HS-5 (cell line): ENCODE measurements around the gene EXOC2.

ENCODE experiments used
- DNase-seq: peaks from one replicate; pipeline ENCODE4 v3.0.0-alpha.2; 2012; ENCODE audit warnings: low read depth

The EXOC2 gene

GRCh38 chr6:527989-528673, 164.8 kb downstream of the EXOC2 start:
- DNase-seq = no peak

DNA sequence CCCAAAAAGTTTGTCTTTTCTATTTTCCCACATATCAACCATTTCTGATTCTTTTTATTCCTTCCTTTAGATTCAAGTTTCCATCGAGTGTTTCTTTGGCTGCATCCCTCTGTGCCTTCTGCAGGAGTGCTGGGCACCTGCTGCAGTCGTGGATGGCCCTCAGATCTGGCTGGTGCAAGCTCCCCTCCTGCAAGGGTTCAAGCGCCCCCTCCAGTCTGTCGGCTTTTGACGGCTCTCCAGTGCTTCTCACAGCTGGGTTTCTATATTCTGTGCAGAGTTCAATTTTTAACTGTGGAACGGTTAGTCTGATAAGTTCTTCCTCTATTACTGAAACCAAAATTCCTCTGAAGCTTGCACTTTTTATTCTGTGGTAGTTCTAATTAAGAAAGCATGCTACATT, 168.1 kb downstream of the EXOC2 start:
- no peak for DNase-seq

DNA sequence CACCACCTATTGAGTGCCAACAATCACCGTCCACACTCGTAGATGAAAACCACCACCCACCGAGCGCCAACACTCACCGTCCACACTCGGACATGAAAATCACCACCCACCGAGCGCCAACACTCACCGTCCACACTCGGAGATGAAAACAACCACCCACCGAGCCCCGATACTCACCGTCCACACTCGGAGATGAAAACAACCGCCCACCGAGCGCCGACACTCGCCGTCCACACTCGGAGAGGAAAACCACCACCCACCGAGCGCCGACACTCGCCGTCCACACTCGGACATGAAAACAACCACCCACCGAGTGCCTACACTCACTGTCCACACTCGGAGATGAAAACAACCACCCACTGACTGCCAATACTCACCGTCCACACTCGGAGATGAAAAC, 172.1 kb downstream of the EXOC2 start:
- DNase-seq = no peak

DNA sequence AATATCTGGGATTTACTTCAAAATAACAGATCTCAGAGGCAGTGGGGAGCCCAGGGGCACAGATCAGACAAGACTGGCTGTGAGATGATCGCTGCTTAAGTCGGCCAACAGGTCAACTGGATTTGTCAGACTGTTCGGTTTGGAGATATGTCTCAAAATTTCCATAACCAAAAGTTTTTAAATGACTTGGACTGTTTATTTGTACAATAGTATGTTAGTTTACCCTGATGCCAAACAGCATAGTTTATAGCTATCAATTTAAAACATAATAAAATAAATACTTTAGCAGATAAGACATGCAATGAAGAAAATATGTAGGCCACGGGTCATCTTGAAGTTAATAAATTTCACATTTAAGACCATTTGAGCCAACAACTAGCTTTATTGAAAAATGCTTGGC, 174.7 kb downstream of the EXOC2 start:
- DNase-seq = no peak

DNA sequence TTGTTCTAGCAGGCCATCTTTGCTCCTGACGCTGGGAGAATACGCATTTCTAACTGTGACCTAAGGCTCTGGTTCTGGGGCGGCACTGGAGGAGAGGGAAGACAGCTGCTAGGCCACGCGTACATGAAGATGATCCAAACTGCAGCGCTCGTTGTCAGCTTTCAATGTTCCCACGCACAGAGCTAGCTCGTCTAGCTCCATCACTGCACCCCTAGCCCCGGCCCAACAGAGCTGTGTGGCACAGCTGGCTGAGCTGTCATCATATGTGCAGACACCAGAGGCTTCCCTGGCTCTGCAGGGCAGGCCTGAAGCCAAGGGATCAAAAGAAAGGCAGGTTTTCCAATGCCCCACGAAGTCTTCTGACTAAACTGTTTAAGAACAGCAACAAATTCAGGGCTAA, 176.7 kb downstream of the EXOC2 start:
- DNase-seq = no peak

DNA sequence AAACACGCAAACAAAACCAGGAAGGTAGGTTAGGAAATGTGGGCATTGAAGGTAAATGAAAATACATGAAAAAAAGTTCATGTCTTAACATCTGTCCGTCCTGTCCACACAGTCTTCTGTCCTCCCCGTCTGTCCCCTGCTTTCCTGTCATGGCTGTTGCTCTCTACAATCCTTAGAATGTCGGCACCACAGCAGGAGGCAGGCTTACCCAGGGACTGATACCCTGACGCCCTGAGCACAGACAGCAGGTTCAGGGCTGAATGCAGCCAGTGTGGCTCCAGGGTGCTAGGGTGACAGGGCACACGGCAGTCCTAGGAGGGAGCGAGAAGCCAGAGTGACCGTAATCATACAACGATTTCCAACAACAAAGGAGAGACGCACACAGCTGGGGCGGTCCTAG, 177.7 kb downstream of the EXOC2 start:
- no peak for DNase-seq

DNA sequence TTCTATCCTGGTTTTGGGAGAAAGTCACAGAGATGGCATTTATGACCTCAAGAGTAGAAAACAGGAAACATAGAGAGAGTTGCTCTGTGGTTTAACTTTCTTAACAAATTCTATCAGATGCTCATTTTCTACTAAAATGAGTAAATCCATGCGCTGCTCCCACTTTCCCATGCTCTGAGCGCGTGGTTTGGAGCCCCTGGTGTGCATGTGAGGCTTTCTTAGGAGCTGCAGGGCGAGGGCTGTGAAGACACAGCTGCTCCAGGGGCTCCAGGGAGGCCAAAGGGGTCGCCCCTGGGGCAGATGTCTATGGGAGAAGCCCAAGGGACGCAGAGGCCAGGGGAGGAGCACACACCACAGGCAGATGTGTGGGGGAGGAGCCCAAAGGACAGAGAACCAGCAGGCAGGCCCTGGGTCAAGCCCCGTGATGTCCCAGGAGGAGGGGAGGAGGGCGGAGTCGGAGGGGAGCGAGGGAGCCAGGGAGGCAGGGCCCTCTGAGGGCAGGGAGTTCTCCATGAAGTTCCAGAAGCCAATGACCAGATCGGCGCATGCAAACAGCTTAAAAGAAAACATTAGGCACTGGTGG, 178.5 kb downstream of the EXOC2 start:
- DNase-seq = no peak

DNA sequence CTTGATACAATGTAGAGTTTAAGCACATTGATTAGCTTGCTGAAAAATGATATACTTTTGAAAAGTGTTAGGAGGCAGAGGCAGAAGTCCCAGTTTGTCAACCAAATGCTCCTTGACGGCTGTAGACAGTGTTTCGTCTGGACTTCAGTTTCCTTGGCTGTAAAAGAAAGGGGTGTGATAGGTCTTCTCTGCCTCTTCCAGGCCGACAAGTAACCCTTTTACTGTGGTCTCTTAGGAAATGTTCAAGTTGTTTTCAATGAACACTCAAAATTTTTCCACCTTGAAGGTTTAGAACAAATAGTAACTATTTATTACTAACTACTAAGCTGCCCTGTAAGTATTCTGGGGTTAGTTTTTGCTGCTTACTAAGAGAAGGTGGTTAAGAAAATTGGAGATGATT, 179.0 kb downstream of the EXOC2 start:
- no peak for DNase-seq

GRCh38 chr6:513058-513457, 179.9 kb downstream of the EXOC2 start:
- no peak for DNase-seq

DNA sequence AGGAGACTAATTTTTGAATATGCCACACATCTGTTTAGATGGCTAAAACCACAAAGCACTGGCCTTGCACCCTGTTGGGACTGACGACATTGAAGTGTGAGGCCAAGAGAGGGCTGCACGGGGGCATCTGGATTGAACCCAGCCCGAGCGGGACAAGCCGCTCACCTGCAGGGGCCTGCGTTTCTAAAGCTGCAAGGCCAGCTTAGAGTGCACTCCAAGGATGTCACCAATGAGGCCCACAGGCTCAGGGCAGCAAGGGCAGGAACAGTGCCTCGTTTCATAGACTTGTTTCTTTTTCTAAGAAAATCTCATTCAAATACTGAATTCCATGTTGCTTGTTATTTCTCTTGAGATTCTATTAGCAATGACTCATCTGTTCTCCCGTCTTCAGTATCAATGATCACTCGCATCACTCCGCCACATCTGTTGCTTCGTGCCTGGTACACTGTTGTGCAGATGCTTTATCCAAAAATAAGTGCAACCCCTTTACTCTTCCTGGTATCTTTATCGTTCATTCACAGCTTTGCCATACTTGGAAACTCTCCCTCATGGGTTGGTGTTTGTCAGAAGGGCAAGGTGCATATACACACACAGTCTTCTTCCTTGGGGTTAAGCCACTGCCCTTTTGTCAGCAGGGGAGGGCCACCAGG, 181.3 kb downstream of the EXOC2 start:
- no peak for DNase-seq

- no peak for DNase-seq
Measured at GRCh38 chr6:509676-510075, 183.3 kb downstream of the EXOC2 start.

- no peak for DNase-seq
Measured at GRCh38 chr6:508614-509013, 184.3 kb downstream of the EXOC2 start.

DNA sequence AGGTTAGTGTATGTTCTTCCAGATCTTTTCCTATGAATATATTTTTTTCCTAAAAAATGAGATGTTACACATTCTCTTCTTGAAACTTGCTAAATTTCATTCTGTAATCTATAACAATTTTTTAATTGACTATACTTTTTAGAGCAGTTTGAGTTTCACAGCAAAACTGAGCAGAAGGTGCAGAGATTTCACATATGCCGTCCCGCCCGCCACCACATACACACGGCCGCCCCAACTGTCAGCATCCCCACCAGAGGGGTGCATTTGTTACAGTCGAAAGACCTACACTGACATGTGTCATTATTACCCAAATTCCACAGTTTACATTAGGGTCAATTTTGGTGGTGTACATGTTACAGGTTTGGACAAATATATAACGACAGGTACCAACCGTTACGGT, 184.9 kb downstream of the EXOC2 start:
- DNase-seq = no peak

GRCh38 chr6:506920-507622, 185.9 kb downstream of the EXOC2 start:
- DNase-seq = no peak

DNA sequence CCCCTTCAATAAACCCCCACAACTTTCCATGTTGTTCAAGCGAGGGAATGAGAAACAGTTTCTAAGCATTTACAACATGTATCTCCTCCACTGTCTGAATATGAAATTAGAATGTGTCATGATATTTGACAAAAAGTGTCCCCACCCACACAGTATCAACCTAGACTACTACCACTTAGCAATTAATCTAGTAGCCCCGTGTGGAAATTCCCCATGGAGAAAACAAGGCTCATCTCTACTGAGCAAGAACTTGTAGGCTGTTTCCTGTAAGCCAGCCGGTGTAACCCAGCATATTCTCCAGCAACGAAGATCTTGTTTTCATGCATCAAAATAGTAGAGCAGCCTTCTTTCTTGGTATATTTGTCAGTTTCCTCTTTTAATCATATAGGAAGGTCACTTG, 186.4 kb downstream of the EXOC2 start:
- DNase-seq = no peak

DNA sequence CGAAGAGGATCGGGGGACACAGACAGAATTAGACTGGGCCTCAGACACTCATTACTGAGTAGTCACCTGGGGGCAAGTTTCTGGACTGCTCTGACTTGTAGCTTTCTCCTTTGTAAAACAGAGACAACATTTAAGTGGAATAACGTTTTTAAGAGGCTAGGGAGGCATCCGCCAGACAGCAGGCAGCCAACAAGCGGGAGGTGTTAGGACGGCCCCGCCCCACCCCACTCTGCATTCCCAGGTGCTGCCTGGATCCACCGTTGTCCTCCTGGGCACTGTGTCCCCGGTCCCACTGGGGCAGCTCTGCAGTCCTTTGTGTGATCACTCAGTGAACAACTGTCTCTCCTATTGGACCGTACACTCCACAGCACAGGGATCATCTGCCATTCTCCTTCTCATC, 187.6 kb downstream of the EXOC2 start:
- no peak for DNase-seq

- no peak for DNase-seq
Measured at GRCh38 chr6:504446-504980, 188.4 kb downstream of the EXOC2 start.

DNA sequence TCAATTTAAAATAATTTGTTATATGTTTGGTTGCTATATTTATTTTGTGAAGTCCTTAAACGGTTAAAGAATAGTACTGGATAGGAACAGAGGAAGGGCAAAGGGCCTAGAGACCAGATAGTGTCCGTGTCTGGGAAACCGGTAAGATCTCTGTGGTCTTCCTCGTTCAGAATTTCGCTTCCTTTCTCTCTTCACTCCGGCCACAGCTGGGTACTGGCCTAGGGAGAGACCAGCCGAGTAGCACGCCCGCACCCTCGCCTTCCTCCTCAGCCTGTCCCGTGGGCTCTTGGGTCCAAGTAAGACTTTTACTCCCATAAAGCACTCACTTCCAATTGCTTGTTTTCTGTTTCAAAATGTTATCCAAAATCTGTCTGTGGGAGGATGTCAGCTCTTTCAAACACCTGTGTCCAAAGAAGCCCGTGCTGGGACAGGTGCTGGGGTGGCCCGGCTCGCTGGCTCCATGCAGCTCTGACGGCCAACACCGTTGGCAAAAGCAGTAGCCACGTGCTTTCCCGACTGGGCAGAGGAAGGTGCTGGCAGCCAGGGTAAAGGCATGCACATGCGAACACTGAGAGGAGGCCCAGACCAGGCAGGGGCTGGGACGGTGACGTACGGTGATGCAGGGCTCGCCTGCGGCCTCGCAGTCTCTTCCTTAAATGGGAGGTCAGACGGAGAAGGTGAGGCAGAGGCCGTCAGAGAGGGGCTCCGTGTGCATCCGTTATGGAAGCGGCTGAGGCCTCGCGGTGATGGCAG, 189.2 kb downstream of the EXOC2 start:
- DNase-seq = no peak

DNA sequence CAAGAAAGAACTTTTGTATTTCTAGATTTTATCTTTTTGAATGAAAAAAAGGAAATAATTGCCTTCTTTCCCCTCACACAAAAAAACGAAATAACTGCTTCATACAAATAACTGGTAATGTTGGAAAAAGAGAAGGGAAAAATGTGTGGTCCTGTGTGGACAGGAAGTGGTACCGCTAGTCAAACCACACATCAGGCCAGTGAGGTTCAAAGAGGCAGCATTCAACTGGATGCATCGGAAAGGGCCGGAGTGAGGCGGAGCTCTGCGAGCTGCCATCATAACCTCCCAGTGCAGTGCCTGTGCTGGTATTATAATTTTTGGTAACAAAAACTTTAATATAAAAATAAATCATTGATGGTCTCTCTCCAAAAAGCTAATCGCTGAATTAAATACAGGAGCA, 190.2 kb downstream of the EXOC2 start:
- no peak for DNase-seq

DNA sequence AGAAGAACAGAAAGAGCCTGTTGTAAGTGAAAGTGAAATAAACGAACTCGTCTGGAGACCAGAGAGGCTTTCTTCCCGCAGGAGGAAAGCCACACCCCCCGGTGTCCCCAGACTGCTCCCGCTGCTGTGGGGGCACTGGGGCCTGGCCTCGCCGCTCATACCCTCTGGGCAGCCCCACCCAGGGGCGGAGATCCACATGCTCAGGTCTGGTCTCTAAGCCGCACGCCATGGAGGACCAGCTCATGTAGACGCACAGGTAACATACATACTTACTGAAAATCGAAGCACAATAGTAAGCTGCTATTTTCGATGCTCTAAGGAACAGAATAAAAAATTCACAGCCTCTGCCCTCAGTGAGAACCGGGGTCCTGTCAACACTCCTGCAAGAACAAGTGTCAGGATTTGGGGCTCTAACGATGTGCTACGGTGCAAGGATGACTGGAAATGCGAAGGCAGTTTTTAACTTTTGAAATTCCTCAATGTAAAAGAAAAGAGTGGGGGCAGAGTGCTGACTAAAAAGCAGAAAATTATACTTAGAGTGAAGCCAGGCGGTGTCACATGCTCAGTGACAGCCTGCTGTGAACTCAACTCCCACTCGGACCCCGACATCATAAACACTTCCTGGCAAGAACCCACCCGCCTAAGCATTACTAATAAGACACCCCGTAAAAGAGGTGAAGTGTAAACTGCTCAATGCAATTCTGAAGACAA, 190.9 kb downstream of the EXOC2 start:
- DNase-seq = no peak

DNA sequence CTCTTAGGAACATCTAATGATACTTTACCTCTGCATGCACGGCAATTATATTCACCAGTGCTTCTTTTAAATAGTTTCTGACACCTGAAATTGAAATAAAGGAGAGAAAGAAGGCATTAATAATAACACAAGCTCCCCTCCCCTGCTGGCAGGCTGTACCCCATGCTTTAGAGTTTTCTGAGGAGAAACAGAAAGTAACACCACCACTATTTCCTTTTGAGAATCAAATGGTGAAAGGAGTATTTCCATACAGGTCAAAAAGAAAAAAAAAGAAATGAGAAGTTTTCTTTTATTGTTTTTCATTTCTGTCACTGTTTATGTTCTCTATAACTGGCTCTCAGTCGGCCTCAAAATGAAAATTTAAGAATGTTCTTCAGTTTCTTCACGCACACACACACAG, 193.3 kb downstream of the EXOC2 start:
- no peak for DNase-seq
